Midbrain (tissue), 1 donor: Measurements from ENCODE around the gene R3HCC1L.

Source experiments
- DNase-seq: peaks from one replicate; lab custom pipeline; 2025; lab: John Stamatoyannopoulos, UW

Gene R3HCC1L

GRCh38 chr10:98276311-98276710, 141.9 kb downstream of the R3HCC1L start:
- no peak for DNase-seq

- no peak for DNase-seq
Measured at GRCh38 chr10:98285416-98285815, 151.0 kb downstream of the R3HCC1L start.

DNA sequence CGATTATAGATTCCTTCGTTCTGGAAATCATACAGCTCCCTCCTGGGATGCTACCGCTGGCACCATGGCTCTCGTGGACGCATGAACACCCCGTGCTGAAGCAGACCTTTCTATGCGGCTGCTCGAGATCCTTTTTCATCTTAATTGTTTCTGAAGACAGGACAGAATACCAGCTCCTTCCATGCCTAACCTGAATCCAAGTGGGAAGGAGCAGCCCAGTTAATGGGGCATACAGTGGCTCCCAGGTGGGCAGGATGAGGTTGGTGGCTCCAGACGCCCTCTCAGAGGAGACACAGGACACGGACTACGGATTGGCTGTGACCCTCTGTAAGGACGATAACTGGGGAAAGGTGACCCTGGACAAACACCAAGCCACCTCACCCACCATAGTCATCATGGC, 152.0 kb downstream of the R3HCC1L start:
- no peak for DNase-seq

DNA sequence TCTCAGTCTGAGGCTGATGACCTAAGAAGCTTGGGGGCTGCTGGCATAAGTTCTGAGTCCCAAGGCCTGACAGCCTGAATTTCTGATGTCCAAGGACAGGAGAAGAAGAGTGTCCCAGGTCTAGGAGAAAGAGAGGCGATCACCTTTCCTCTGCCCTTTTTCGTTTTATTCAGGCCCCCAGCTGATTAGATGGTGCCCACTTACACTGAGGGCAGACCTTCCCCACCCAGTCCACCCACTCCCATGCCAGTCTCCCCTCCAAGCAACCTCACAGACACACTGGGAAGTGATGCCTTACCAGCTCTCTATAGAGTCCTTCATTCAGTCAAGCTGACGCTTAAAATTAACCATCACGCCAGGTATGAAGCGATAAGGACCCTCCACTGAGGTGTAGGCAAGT, 152.9 kb downstream of the R3HCC1L start:
- no peak for DNase-seq

DNA sequence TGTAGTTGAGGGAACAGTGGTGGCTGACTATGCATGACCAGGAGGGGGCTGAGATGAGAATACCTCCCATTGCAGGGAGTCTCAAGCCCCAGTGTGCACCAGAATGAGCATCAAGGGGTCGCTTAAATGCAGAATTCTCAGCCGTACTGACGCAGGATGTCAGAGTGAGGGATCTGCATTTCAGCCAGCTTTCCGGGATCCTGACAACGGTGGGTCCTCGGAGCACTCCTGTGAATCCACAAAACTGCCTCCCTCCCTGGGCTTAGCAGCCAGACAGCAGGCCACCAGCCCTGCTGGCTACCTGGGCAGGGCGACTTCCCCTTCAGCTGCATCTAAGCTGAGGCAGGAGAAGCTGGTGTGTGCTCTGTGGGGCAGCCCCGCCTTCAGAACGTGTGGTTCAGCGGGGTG, 155.3 kb downstream of the R3HCC1L start:
- DNase-seq = no peak

- DNase-seq = no peak
Measured at GRCh38 chr10:98292971-98293370, 158.5 kb downstream of the R3HCC1L start.

- DNase-seq = no peak
Measured at GRCh38 chr10:98293550-98294269, 159.3 kb downstream of the R3HCC1L start.

GRCh38 chr10:98294270-98294627, 159.8 kb downstream of the R3HCC1L start:
- DNase-seq = no peak
